Right renal cortex interstitium (tissue), 3 donors: Measurements from ENCODE around the gene FBLN2. TPM values are rescaled to one million over a fixed set of nuclear protein-coding genes. Genes with fewer than 3 reads are reported as not detected.

ENCODE experiments used
- DNase-seq, 3 donors: peaks; one replicate each; pipeline ENCODE4 v3.0.0-alpha.2; 2013; ENCODE audit warnings: low read depth in 3 of 3, low spot score in 2 of 3
- polyA plus RNA-seq, 3 donors: library from polyadenylated mRNA; unstranded; fragments of 120-200 nt; gene quantifications; one replicate each; pipeline ENCODE4 v1.2.1, GENCODE V29; 2013; ENCODE audit not compliant: insufficient read length in 3 of 3

The FBLN2 gene
- polyA plus RNA-seq, 3 donors = 21.2 to 24.2 (median 22.9) TPM

GRCh38 chr3:13529196-13530112 is 19.5 kb upstream of the FBLN2 start:
- no peak for DNase-seq

GRCh38 chr3:13530241-13531009 is 18.5 kb upstream of the FBLN2 start:
- DNase-seq = no peak

- no peak for DNase-seq
Measured at GRCh38 chr3:13532085-13532484, 16.8 kb upstream of the FBLN2 start.

- no peak for DNase-seq
Measured at GRCh38 chr3:13532631-13533030, 16.3 kb upstream of the FBLN2 start.

- DNase-seq = no peak
Measured at GRCh38 chr3:13533885-13534301, 15.0 kb upstream of the FBLN2 start.

GRCh38 chr3:13535526-13535875 is 13.4 kb upstream of the FBLN2 start:
- no peak for DNase-seq

- no peak for DNase-seq
Measured at GRCh38 chr3:13535905-13536304, 13.0 kb upstream of the FBLN2 start.

GRCh38 chr3:13536432-13536831 is 12.5 kb upstream of the FBLN2 start:
- no peak for DNase-seq

GRCh38 chr3:13536832-13537231 is 12.1 kb upstream of the FBLN2 start:
- no peak for DNase-seq

GRCh38 chr3:13537244-13537908 is 11.5 kb upstream of the FBLN2 start:
- DNase-seq = no peak

GRCh38 chr3:13537909-13538296 is 11.0 kb upstream of the FBLN2 start:
- no peak for DNase-seq

- no peak for DNase-seq
Measured at GRCh38 chr3:13538520-13539291, 10.2 kb upstream of the FBLN2 start.

GRCh38 chr3:13539292-13539638 is 9.7 kb upstream of the FBLN2 start:
- no peak for DNase-seq

GRCh38 chr3:13539671-13540070 is 9.3 kb upstream of the FBLN2 start:
- no peak for DNase-seq

- DNase-seq = no peak
Measured at GRCh38 chr3:13540297-13540995, 8.5 kb upstream of the FBLN2 start.

GRCh38 chr3:13541691-13542090 is 7.2 kb upstream of the FBLN2 start:
- DNase-seq = no peak

- DNase-seq = no peak
Measured at GRCh38 chr3:13542142-13542541, 6.8 kb upstream of the FBLN2 start.

- no peak for DNase-seq
Measured at GRCh38 chr3:13543253-13543652, 5.7 kb upstream of the FBLN2 start.

GRCh38 chr3:13544293-13544831 is 4.6 kb upstream of the FBLN2 start:
- DNase-seq = no peak
